Measurements from ENCODE around the gene PPARD.
"Not testable (repeated sequence)": the region's sequence is repeated elsewhere in the genome, so short reads cannot be mapped to it uniquely, and the experiment has no call there.

Gene PPARD

GRCh38 chr6:35415065-35415891 is 72.9 kb downstream of the PPARD start:
- DNase-seq = peak; percentile 22 to 31

GRCh38 chr6:35417979-35418661 is 75.8 kb downstream of the PPARD start:
- no peak for DNase-seq

DNA sequence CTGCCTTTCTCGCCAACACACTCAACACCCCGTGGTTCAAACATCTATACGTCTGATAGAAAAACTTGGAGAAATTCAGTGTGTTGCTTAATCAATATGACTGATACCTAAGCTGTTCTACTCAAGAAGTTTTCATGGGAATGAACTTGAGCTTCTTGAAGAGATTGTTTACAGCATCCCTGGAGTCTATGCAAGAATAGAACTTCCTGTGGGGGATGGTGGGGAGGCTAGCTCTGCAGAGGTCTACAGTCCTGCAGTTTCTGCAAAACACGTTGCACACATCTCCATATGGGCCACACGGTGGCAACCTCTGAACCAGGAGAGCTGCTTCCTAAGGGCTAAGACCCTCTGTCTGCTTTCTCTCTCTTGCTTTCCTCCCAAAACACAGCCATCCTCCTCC is 77.1 kb downstream of the PPARD start:
- DNase-seq = no peak

DNA sequence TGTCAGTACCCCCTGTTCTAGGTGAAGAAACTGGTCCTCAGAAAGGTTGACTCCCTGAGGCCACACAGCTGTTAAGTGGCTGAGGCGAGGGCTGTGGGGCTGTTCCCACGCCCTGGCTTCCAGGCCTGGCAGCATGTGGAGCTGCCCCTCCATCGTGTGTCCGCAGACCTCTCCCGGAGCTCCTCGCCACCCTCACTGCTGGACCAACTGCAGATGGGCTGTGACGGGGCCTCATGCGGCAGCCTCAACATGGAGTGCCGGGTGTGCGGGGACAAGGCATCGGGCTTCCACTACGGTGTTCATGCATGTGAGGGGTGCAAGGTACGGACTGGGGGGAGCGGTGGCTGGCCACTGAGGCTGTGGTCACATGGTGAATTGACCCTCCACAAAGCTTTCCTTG is 77.6 kb downstream of the PPARD start:
- no peak for DNase-seq

- no peak for DNase-seq
Observed at GRCh38 chr6:35425284-35425683, 82.9 kb downstream of the PPARD start.

GRCh38 chr6:35426074-35426473 is 83.7 kb downstream of the PPARD start:
- no peak for DNase-seq

DNA sequence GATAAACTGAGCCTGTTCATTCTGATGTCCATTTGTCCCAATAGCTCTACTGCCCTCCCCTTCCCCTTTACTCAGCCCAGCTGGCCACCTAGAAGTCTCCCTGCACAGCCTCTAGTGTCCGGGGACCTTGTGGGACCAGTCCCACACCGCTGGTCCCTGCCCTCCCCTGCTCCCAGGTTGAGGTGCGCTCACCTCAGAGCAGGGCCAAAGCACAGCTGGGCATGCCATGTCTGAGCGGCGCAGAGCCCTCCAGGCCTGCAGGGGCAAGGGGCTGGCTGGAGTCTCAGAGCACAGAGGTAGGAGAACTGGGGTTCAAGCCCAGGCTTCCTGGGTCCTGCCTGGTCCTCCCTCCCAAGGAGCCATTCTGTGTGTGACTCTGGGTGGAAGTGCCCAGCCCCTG is 85.1 kb downstream of the PPARD start:
- no peak for DNase-seq

DNA sequence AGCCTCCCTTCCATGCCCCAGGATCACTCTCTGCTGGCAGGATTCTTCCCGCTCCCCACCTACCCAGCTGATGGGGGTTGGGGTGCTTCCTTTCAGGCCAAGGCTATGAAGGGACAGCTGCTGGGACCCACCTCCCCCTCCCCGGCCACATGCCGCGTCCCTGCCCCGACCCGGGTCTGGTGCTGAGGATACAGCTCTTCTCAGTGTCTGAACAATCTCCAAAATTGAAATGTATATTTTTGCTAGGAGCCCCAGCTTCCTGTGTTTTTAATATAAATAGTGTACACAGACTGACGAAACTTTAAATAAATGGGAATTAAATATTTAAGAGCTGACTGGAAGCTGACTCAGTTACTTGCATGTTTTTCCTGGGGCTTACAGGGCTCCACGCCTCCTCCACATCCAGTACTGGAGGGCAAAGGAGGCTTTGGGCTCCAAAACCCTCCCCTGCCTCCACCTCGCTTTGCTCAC is 85.5 kb downstream of the PPARD start:
- no peak for DNase-seq

DNA sequence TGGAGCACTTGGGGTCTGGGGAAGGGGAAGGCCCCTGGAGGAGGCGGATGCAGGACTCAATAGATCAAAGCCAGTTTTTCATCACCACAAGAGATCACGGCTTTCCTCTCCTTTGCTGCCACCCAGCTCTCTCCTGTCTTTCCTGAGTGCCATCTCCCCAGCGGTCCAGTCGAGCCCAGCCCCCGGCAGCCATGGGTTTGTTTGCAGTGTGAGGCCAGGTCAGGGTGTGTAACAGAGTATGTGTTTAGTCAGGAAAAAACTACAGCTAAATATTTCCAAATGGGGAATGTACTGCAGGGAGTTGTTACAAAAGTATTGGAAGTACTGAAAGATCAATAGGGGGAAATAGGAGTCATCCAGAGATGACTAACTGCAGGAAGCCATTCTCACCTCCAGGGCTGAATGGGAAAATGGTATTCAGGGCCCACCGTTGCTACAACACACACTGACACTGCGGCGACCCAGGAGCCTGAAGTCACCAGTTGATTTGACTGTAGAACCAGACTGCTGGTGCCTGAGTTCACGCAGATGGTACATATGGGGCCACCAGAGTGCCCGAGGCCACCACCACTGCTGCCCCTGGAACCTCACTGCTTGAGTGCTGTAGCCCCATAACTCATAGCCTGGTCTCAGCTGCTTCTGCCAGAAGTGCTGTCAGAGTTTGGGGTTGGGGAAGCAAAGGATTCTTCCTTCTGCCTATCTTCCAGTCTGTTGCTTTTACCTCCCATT is 86.2 kb downstream of the PPARD start:
- DNase-seq = no peak

- DNase-seq = no peak
Observed at GRCh38 chr6:35429463-35429862, 87.1 kb downstream of the PPARD start.

DNA sequence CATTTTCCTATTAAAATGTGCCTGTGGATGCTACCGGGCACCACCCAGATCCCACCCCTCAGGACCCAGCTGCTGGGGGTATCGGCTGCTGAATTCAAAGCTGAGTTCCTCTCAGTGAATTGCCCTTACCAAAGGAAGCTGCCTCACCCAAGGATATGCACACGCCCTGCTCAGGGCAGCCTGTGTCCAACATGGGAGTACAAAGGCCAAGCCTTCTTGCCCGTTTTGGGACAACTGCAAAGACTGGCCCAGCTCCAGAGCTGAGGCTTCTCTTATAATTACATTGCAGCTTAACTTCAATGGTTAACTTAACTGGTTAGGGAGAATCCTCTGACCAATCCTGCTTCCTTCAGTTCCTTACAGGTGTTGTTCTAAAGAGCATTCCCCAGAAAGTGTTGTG is 89.9 kb downstream of the PPARD start:
- no peak for DNase-seq

- DNase-seq = not testable (repeated sequence)
Observed at GRCh38 chr6:35432702-35433101, 90.3 kb downstream of the PPARD start.

GRCh38 chr6:35435074-35435837 is 92.9 kb downstream of the PPARD start:
- no peak for DNase-seq

GRCh38 chr6:35436071-35436857 is 93.9 kb downstream of the PPARD start:
- no peak for DNase-seq

DNA sequence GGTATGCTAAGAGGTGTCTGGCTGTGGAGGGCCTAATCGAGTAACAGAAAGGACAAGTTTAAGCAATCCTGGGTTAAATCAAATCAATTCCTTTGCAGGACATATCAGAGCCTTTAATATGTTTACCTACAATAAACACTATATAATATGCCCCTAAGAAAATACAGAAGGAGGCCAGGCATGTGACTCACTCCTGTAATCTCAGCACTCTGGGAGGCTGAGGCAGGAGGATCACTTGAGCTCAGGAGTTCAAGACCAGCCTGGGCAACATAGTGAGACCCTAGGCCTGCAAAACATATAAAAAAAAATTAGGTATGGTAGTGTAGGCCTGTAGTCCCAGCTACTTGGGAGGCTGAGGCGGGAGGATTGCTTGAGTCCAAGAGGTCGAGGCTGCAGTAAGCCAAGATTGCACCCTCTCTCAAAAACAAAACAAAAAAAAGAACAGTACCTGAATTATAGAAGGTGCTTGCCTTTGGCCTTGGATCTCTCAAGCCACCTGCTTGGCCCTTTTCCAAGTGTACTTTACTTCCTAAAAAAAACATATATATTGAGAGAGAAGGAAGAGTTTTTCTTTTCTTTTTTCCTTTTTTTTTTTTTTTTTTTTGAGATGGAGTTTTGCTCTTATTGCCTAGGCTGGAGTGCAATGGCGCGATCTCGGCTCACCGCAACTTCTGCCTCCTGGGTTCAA is 96.2 kb downstream of the PPARD start:
- DNase-seq = not testable (repeated sequence)

- DNase-seq = no peak
Observed at GRCh38 chr6:35439308-35439707, 97.0 kb downstream of the PPARD start.

- no peak for DNase-seq
Observed at GRCh38 chr6:35441205-35441604, 98.8 kb downstream of the PPARD start.

DNA sequence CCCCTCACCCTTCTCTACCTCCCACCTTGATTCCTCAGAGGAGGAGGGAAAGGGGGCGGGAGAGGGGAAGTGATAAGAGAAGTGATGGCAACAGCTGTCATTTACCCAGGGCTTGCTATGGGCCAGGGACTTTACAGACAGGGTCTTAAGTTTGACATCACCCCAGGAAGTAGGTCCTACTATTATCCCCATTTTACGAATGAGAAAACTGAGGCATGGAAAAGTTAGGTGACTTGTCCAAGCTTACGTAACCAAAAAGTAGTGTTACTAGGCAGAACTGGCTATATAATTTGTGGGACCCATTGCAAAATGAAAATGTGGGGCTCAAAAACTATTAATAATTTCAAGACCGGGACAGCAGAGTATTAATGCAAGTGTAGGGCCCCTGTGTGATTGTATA is 99.3 kb downstream of the PPARD start:
- DNase-seq = no peak

DNA sequence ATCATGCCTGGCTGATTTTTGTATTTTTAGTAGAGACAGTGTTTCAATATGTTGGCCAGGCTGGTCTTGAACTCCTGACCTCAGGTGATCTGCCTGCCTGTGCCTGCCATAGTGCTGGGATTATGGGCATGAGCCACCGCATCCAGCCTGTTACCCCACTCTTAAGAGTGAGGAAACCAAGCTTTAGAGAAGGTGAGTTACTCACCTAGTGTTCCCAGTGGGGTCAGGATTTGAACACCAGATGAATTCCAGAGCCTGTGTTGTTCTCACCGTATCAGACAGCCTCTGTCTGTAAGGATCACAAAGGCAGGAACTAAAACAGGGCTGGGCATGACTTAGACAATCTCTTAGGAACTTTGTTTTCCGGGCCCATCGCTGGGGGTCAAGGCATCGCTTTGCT is 100.3 kb downstream of the PPARD start:
- no peak for DNase-seq

DNA sequence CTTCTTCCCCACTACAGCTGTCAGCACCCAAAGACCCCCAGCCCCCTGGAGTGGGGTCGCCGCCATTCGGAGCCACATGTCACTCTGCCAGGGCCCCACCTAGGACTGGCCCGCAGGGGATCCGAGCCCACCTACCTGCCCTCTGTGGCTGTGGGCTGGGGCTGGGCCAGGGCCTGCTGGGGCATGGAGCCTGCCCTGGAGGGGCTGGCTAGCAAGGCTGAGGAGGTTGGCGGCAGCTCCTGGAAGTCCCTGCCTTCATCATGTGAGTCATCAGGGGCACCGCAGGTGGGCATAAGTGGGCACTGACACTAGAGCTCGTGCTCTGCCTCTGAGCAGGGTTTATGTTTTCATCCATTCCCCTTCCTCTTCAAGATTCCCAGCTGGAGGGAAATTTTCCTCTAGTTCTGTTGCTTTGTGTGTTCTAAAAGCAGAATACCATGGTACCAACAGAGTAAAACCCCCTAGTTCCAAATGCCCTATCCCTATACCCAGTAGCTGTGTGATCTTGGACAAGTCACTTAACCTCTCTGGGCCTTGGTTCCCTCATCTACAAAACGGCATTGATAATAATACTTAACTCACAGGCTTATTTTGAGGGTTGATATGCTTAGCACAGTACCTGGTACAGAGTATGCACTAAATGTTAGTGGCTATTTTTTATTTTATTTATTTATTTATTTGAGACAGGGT is 101.1 kb downstream of the PPARD start:
- DNase-seq = no peak

DNA sequence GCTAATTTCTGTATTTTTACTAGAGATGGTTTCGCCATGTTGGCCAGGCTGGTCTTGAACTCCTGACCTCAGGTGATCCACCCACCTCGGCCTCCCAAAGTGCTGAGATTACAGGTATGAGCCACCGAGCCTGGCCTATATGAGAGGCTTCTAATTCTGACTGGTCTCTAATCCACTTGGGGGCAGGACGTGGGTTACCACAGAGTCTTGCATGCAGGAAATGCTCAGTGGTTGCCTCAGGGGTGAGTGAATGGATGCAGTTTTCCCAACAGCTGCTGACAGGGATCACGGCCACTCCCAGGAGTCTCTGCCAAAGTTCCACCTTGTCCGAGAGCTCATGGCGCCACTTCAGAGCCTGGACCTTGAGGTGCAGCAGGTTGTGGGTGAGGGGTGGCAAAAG is 103.3 kb downstream of the PPARD start:
- no peak for DNase-seq

Measured in activated CD4-positive, alpha-beta T cell treated with anti-CD3 and anti-CD28 coated beads for 4 hours (primary cell).